ENCODE results near the gene ZNF35.

The ZNF35 gene

GRCh38 chr3:44632193-44632592 is 16.3 kb upstream of the ZNF35 start:
- no peaks in the 10 kb centered on the region for H3K27me3 Mint-ChIP-seq (ENCODE audit: low read depth)
- no peak for TF ChIP-seq CTCF (IDR thresholded peaks at IDR 0.05; ENCODE audit: unreplicated experiment in 3 of 3)
- H3K9me3 Mint-ChIP-seq = peaks cover 13% of the 10 kb centered on the region
- H3K4me1 Mint-ChIP-seq = peaks cover 9% of the 10 kb centered on the region
- H3K4me3 Mint-ChIP-seq = no peak overlapping the region
- H3K27ac Mint-ChIP-seq = no peak overlapping the region
- H3K36me3 Mint-ChIP-seq (ENCODE audit: low read depth) = peaks cover 79% of the 10 kb centered on the region

- H3K27ac Mint-ChIP-seq = no peak overlapping the region
- H3K4me3 Mint-ChIP-seq = no peak overlapping the region
- peaks cover 98% of the 10 kb centered on the region for H3K36me3 Mint-ChIP-seq (ENCODE audit: low read depth)
- peaks cover 50% of the 10 kb centered on the region for H3K9me3 Mint-ChIP-seq
- H3K27me3 Mint-ChIP-seq (ENCODE audit: low read depth) = no peaks in the 10 kb centered on the region
- TF ChIP-seq CTCF (IDR thresholded peaks at IDR 0.05; ENCODE audit: unreplicated experiment in 3 of 3) = no peak
- no peaks in the 10 kb centered on the region for H3K4me1 Mint-ChIP-seq
Measured at GRCh38 chr3:44642337-44642736, 6.2 kb upstream of the ZNF35 start.

- no peak for TF ChIP-seq CTCF (IDR thresholded peaks at IDR 0.05; ENCODE audit: unreplicated experiment in 3 of 3)
- Mint-ChIP-seq H3K27ac (no peak overlapping the region), H3K4me3 (no peak overlapping the region), H3K4me1 (peaks cover 3% of the 10 kb centered on the region), H3K36me3 (ENCODE audit: low read depth) (peaks cover 91% of the 10 kb centered on the region), H3K9me3 (peaks cover 45% of the 10 kb centered on the region), H3K27me3 (ENCODE audit: low read depth) (no peaks in the 10 kb centered on the region)
Measured at GRCh38 chr3:44643024-44643423, 5.5 kb upstream of the ZNF35 start.

- TF ChIP-seq CTCF (IDR thresholded peaks at IDR 0.05; ENCODE audit: unreplicated experiment in 3 of 3) = no peak
- Mint-ChIP-seq H3K27ac (peak overlapping the region; percentile 87 to 96 (median 89)), H3K27me3 (ENCODE audit: low read depth) (no peaks in the 10 kb centered on the region), H3K4me1 (peaks cover 15% of the 10 kb centered on the region), H3K4me3 (peak overlapping the region; percentile 95 to 99 (median 99)), H3K36me3 (ENCODE audit: low read depth) (peaks cover 70% of the 10 kb centered on the region), H3K9me3 (peaks cover 9% of the 10 kb centered on the region)
Measured at GRCh38 chr3:44647771-44648170, 761 bp upstream of the ZNF35 start.

- peaks cover 72% of the 10 kb centered on the region for H3K36me3 Mint-ChIP-seq (ENCODE audit: low read depth)
- H3K4me3 Mint-ChIP-seq = peak overlapping the region; percentile 54 to 99 (median 95)
- H3K4me1 Mint-ChIP-seq = peaks cover 15% of the 10 kb centered on the region
- no peak for TF ChIP-seq CTCF (IDR thresholded peaks at IDR 0.05; ENCODE audit: unreplicated experiment in 3 of 3)
- no peaks in the 10 kb centered on the region for H3K27me3 Mint-ChIP-seq (ENCODE audit: low read depth)
- no peaks in the 10 kb centered on the region for H3K9me3 Mint-ChIP-seq
- no peak overlapping the region for H3K27ac Mint-ChIP-seq
Measured at GRCh38 chr3:44649709-44650108, 1.2 kb downstream of the ZNF35 start.

GRCh38 chr3:44654039-44654438 is 5.5 kb downstream of the ZNF35 start:
- H3K9me3 Mint-ChIP-seq = peaks cover 21% of the 10 kb centered on the region
- peak overlapping the region in 1 of 3 experiments; percentile 25 for H3K4me3 Mint-ChIP-seq
- peaks cover 3% of the 10 kb centered on the region for H3K4me1 Mint-ChIP-seq
- H3K36me3 Mint-ChIP-seq (ENCODE audit: low read depth) = peaks cover 84% of the 10 kb centered on the region
- no peak overlapping the region for H3K27ac Mint-ChIP-seq
- no peak for TF ChIP-seq CTCF (IDR thresholded peaks at IDR 0.05; ENCODE audit: unreplicated experiment in 3 of 3)
- no peaks in the 10 kb centered on the region for H3K27me3 Mint-ChIP-seq (ENCODE audit: low read depth)

Measured in nephron (organoid).